VCaP (cell line): ENCODE measurements around the gene FAM81B.

ENCODE experiments used
- H3K27ac ChIP-seq: fragments of 450-650 bp; 2 replicates; pipeline ENCODE4 v1.5.1; 2017
- TF ChIP-seq, protein P1 (sequence below): fragments of 450-650 bp; conservative IDR thresholded peaks from 2 replicates; pipeline ENCODE4 v1.5.1; 2017; ENCODE audit warnings: mild to moderate bottlenecking, moderate library complexity

Gene FAM81B

GRCh38 chr5:95403996-95404395 lies 12.8 kb downstream of the FAM81B start:
- H3K27ac ChIP-seq = no peak overlapping the region
- TF ChIP-seq, protein P1, sequence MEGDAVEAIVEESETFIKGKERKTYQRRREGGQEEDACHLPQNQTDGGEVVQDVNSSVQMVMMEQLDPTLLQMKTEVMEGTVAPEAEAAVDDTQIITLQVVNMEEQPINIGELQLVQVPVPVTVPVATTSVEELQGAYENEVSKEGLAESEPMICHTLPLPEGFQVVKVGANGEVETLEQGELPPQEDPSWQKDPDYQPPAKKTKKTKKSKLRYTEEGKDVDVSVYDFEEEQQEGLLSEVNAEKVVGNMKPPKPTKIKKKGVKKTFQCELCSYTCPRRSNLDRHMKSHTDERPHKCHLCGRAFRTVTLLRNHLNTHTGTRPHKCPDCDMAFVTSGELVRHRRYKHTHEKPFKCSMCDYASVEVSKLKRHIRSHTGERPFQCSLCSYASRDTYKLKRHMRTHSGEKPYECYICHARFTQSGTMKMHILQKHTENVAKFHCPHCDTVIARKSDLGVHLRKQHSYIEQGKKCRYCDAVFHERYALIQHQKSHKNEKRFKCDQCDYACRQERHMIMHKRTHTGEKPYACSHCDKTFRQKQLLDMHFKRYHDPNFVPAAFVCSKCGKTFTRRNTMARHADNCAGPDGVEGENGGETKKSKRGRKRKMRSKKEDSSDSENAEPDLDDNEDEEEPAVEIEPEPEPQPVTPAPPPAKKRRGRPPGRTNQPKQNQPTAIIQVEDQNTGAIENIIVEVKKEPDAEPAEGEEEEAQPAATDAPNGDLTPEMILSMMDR = no peak

GRCh38 chr5:95406426-95407090 lies 15.4 kb downstream of the FAM81B start:
- H3K27ac ChIP-seq = no peak overlapping the region

DNA sequence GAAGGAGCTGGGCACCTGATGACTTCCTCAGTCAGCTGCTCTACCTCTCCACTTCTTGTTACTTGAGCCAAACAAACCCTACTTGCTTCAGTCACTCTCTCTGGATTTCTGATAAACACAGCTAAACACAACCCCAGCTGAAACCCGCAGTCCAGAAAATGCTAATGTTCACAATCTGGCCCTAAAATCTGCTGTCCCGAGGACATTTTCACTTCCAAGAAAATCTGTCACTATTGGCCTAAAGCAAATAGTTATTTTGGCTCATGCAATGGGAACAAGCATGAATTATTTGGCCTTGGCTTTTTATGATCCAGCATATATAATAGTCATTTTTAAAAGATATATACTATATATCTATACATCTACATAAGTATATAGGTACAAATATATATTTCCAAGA lies 19.1 kb downstream of the FAM81B start:
- H3K27ac ChIP-seq = no peak overlapping the region
- TF ChIP-seq, protein P1 = no peak

More at GRCh38 chr5:95406426-95407090, 15.4 kb downstream of the FAM81B start:
- TF ChIP-seq, protein P1 = no peak

- no peak overlapping the region for H3K27ac ChIP-seq
- TF ChIP-seq, protein P1 = no peak
These were observed 20.3 kb downstream of the FAM81B start for GRCh38 chr5:95411474-95411873.

GRCh38 chr5:95414451-95414850 lies 23.3 kb downstream of the FAM81B start:
- TF ChIP-seq, protein P1 = no peak
- H3K27ac ChIP-seq = no peak overlapping the region

- TF ChIP-seq, protein P1 = no peak
- no peak overlapping the region for H3K27ac ChIP-seq
These were observed 26.8 kb downstream of the FAM81B start for GRCh38 chr5:95417971-95418370.

GRCh38 chr5:95422838-95423237 lies 31.7 kb downstream of the FAM81B start:
- H3K27ac ChIP-seq = no peak overlapping the region
- TF ChIP-seq, protein P1 = no peak
